WTC11 (cell line): ENCODE results near the gene RUNX2. TPM values are rescaled to one million over a fixed set of nuclear protein-coding genes. Genes with fewer than 3 reads are reported as not detected.

Experiments used
- ATAC-seq: fragments of 200-7000 bp; cut with Tn5 transposase; 2 replicates; pipeline ENCODE4 v1.10.0; 2021; ENCODE audit warnings: mild to moderate bottlenecking, moderate library complexity
- CTCF ChIA-PET: fragments of 300-600 bp; sonication (Branson Sonifier 250); formaldehyde crosslinking; loops from one replicate; lab custom pipeline; 2021; ENCODE audit warnings: antibody characterized with exemption; lab: Charles Lee
- POLR2A ChIA-PET: fragments of 350-600 bp; sonication (Branson Sonifier 250); formaldehyde crosslinking; loops from one replicate; lab custom pipeline; 2021; ENCODE audit warnings: antibody characterized with exemption; lab: Charles Lee
- DNase-seq: peaks from one replicate; pipeline ENCODE4 v3.0.0; 2021; ENCODE audit warnings: low spot score
- H3K27ac Mint-ChIP-seq: 2 replicates; pipeline ENCODE4 v1.8.0; 2021; ENCODE audit warnings: mixed read lengths
- H3K27me3 Mint-ChIP-seq: 2 replicates; pipeline ENCODE4 v1.8.0; 2021; ENCODE audit warnings: low read depth, mild to moderate bottlenecking, moderate library complexity, mixed read lengths
- H3K36me3 Mint-ChIP-seq: 2 replicates; pipeline ENCODE4 v1.8.0; 2021; ENCODE audit warnings: mixed read lengths
- H3K4me1 Mint-ChIP-seq: 2 replicates; pipeline ENCODE4 v1.8.0; 2022; ENCODE audit warnings: mixed read lengths
- H3K4me3 Mint-ChIP-seq: 2 replicates; pipeline ENCODE4 v1.8.0; 2021; ENCODE audit warnings: mild to moderate bottlenecking, moderate library complexity, mixed read lengths
- H3K9me3 Mint-ChIP-seq: 2 replicates; pipeline ENCODE4 v1.8.0; 2021; ENCODE audit warnings: mixed read lengths
- E2F1 ChIP-seq: sonication (generic); formaldehyde crosslinking; IDR thresholded peaks from 2 replicates; pipeline ENCODE4 v1.8.0; 2022; ENCODE audit warnings: mild to moderate bottlenecking, missing genetic modification reagents
- ELF4 ChIP-seq: sonication (generic); formaldehyde crosslinking; IDR thresholded peaks from 2 replicates; pipeline ENCODE4 v1.8.1; 2022; ENCODE audit warnings: low read depth, mild to moderate bottlenecking, moderate library complexity, missing genetic modification reagents
- FOXK1 ChIP-seq: sonication (generic); formaldehyde crosslinking; IDR thresholded peaks from 2 replicates; pipeline ENCODE4 v1.8.0; 2022; ENCODE audit warnings: mild to moderate bottlenecking, moderate library complexity, missing genetic modification reagents
- FOXP1 ChIP-seq: sonication (generic); formaldehyde crosslinking; IDR thresholded peaks from 2 replicates; pipeline ENCODE4 v1.8.0; 2022; ENCODE audit warnings: missing genetic modification reagents, mild to moderate bottlenecking, moderate library complexity, borderline replicate concordance
- HMGA2 ChIP-seq: fragments of 250-450 bp; sonication (Bioruptor Pico); IDR thresholded peaks from 2 replicates; pipeline ENCODE4 v1.4.0; 2021; ENCODE audit warnings: mild to moderate bottlenecking, moderate library complexity
- HMGXB4 ChIP-seq: sonication (generic); formaldehyde crosslinking; IDR thresholded peaks from 2 replicates; pipeline ENCODE4 v1.8.1; 2023; ENCODE audit warnings: mild to moderate bottlenecking, moderate library complexity, missing genetic modification reagents
- NR2C2 ChIP-seq: sonication (generic); formaldehyde crosslinking; IDR thresholded peaks from 2 replicates; pipeline ENCODE4 v1.8.0; 2022; ENCODE audit warnings: mild to moderate bottlenecking, missing genetic modification reagents
- PRRX2 ChIP-seq: fragments of 250-450 bp; sonication (Bioruptor Pico); IDR thresholded peaks from 2 replicates; pipeline ENCODE4 v1.8.0; 2021; ENCODE audit warnings: mild to moderate bottlenecking
- SOX15 ChIP-seq: fragments of 250-450 bp; sonication (Bioruptor Pico); IDR thresholded peaks from 2 replicates; pipeline ENCODE4 v1.9.0; 2021; ENCODE audit warnings: mild to moderate bottlenecking
- TEAD4 ChIP-seq: sonication (generic); formaldehyde crosslinking; IDR thresholded peaks from 2 replicates; pipeline ENCODE4 v1.8.0; 2022; ENCODE audit warnings: mild to moderate bottlenecking, missing genetic modification reagents
- ZBTB43 ChIP-seq: sonication (generic); formaldehyde crosslinking; IDR thresholded peaks from 2 replicates; pipeline ENCODE4 v1.8.1; 2023; ENCODE audit warnings: mild to moderate bottlenecking, missing genetic modification reagents
- ZNF121 ChIP-seq: sonication (generic); formaldehyde crosslinking; IDR thresholded peaks from 2 replicates; pipeline ENCODE4 v1.8.0; 2023; ENCODE audit warnings: missing genetic modification reagents
- ZNF317 ChIP-seq: sonication (generic); formaldehyde crosslinking; IDR thresholded peaks from 2 replicates; pipeline ENCODE4 v1.8.1; 2023; ENCODE audit warnings: low read depth, mild to moderate bottlenecking, moderate library complexity, missing genetic modification reagents, borderline replicate concordance
- ZNF416 ChIP-seq: fragments of 250-450 bp; sonication (Bioruptor Pico); IDR thresholded peaks from 2 replicates; pipeline ENCODE4 v1.9.0; 2021; ENCODE audit warnings: mild to moderate bottlenecking, inconsistent platforms
- total RNA-seq: library from RNA; stranded (reverse); gene quantifications from 3 replicates; pipeline ENCODE4 v1.2.3, GENCODE V29; 2021

Gene RUNX2
- total RNA-seq, 1 experiment from 2014 or later: 0.28 TPM

GRCh38 chr6:45458672-45459071, 130.5 kb downstream of the RUNX2 start:
- no peaks in the 10 kb centered on the region; the same call in 1 of the 2 replicates for H3K27me3 Mint-ChIP-seq
- DNase-seq (no peak), ATAC-seq (no peak)
- no peak for TF ChIP-seq HMGA2 (CRISPR knock-in tag)
- no peak for TF ChIP-seq SOX15
- no peak for TF ChIP-seq E2F1 (CRISPR knock-in tag)
- no peak for TF ChIP-seq HMGXB4 (CRISPR knock-in tag)
- no peak for TF ChIP-seq FOXP1
- TF ChIP-seq TEAD4 (CRISPR knock-in tag): no peak
- TF ChIP-seq ELF4: no peak
- H3K4me3 Mint-ChIP-seq: no peak overlapping the region
- ChIA-PET POLR2A (no interaction called here), CTCF (no interaction called here)
- H3K9me3 Mint-ChIP-seq: no peaks in the 10 kb centered on the region
- H3K27ac Mint-ChIP-seq: no peak overlapping the region
- H3K4me1 Mint-ChIP-seq: peaks cover 4% of the 10 kb centered on the region; the same call in 1 of the 2 replicates
- H3K36me3 Mint-ChIP-seq: no peaks in the 10 kb centered on the region

- no peak for DNase-seq
- H3K4me3 Mint-ChIP-seq: no peak overlapping the region
- H3K27ac Mint-ChIP-seq: no peak overlapping the region
- ATAC-seq: no peak
- H3K4me1 Mint-ChIP-seq: no peaks in the 10 kb centered on the region
- H3K36me3 Mint-ChIP-seq: no peaks in the 10 kb centered on the region
- no peaks in the 10 kb centered on the region; the same call in 1 of the 2 replicates for H3K27me3 Mint-ChIP-seq
- H3K9me3 Mint-ChIP-seq: no peaks in the 10 kb centered on the region
- POLR2A ChIA-PET: no interaction called here
- TF ChIP-seq ZNF317 (CRISPR knock-in tag) (no peak), ZNF416 (CRISPR knock-in tag) (no peak), NR2C2 (CRISPR knock-in tag) (no peak), ZNF121 (no peak), PRRX2 (no peak), FOXK1 (CRISPR knock-in tag) (no peak)
- CTCF ChIA-PET: no interaction called here
Measured at GRCh38 chr6:45460166-45460565, 132.0 kb downstream of the RUNX2 start.

- Mint-ChIP-seq H3K27me3 (no peaks in the 10 kb centered on the region; the same call in 1 of the 2 replicates), H3K4me3 (no peak overlapping the region), H3K9me3 (no peaks in the 10 kb centered on the region), H3K27ac (no peak overlapping the region), H3K36me3 (no peaks in the 10 kb centered on the region)
- DNase-seq (no peak), ATAC-seq (no peak)
- POLR2A ChIA-PET: no interaction called here
- no peak for TF ChIP-seq ELF4
- TF ChIP-seq, all 79 proteins: peak for 0
- CTCF ChIA-PET: interaction anchor here (0.6 to 1.0 kb wide), 2 partner anchors 14 to 39 kb away, joined by 3 read pairs; no protein-coding TSS in a partner anchor
- H3K4me1 Mint-ChIP-seq: no peaks in the 10 kb centered on the region
Measured at GRCh38 chr6:45461486-45461885, 133.4 kb downstream of the RUNX2 start.

- Mint-ChIP-seq H3K36me3 (no peaks in the 10 kb centered on the region), H3K27ac (no peak overlapping the region), H3K9me3 (no peaks in the 10 kb centered on the region), H3K4me3 (no peak overlapping the region), H3K4me1 (no peaks in the 10 kb centered on the region), H3K27me3 (no peaks in the 10 kb centered on the region)
- POLR2A ChIA-PET: no interaction called here
- DNase-seq: no peak
- ATAC-seq: no peak
- CTCF ChIA-PET: interaction anchor here (1.0 kb wide), 1 partner anchor 38 kb away, joined by 3 read pairs; no protein-coding TSS in a partner anchor
- TF ChIP-seq ZBTB43 (CRISPR knock-in tag) (no peak), ZNF317 (CRISPR knock-in tag) (no peak), HMGXB4 (CRISPR knock-in tag) (no peak), TEAD4 (CRISPR knock-in tag) (no peak)
Measured at GRCh38 chr6:45462190-45463134, 134.3 kb downstream of the RUNX2 start.
